HG02852 (cell line): Measurements from ENCODE around the gene E2F1.
"Not testable (repeated sequence)": the region's sequence is repeated elsewhere in the genome, so short reads cannot be mapped to it uniquely, and the experiment has no call there.

Experiments
- ATAC-seq: cut with Tn5 transposase; IDR thresholded peaks from one replicate; pipeline ENCODE4 v1.9.1; 2021; ENCODE audit warnings: mild to moderate bottlenecking, moderate library complexity; ENCODE audit not compliant: unreplicated experiment

E2F1 gene

DNA sequence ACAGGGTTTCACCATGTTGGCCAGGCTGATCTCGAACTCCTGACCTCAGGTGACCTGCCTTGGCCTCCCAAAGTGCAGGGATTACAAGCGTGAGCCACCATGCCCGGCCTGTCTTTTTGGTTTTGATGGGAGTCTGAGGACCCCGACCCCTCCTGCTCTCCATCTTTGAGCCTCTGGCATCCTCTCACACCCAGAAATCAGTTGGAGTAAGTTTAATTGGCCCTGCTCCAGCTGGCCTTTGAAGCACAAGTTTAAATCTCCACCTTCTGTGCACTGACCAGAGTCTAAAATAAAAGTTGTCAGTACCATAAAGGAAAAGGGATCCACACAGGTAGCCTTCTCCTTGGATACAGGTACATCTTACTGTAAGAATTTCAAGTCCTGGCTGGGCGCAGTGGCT is 40.0 kb downstream of the E2F1 start:
- ATAC-seq = no peak

GRCh38 chr20:33645396-33645795 is 40.8 kb downstream of the E2F1 start:
- ATAC-seq = no peak

DNA sequence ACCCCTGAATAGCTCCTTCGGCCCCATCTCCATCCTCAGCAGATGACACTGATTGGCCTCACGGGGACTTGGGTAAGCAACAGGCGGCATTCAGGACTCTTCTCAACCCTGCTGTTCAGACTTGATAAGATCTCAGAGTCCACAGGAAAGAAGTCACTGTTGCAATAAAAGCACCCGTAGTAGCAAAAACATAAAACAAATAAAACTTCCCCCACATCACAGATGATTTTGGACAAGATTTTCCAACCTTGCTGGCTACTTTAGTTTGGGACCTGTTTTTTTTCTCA is 41.2 kb downstream of the E2F1 start:
- ATAC-seq = no peak

- ATAC-seq = no peak
Observed at GRCh38 chr20:33644313-33645071, 41.7 kb downstream of the E2F1 start.

DNA sequence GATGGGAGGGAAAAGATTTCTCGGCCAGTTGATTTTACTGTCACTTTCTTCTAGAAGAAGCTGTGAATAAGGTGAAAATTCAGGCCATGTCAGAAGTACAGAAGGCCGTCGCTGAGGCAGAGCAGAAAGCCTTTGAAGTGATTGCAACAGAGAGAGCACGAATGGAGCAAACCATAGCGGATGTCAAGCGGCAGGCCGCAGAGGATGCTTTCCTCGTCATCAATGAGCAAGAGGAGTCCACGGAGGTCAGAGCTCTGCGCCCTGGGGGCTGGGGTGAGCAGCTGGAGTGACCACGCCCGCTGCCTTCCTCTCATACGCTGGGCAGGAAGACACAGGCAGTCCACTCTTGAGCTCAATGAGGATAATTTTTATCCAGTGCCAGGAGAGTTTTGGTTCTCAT is 45.9 kb downstream of the E2F1 start:
- ATAC-seq = no peak

DNA sequence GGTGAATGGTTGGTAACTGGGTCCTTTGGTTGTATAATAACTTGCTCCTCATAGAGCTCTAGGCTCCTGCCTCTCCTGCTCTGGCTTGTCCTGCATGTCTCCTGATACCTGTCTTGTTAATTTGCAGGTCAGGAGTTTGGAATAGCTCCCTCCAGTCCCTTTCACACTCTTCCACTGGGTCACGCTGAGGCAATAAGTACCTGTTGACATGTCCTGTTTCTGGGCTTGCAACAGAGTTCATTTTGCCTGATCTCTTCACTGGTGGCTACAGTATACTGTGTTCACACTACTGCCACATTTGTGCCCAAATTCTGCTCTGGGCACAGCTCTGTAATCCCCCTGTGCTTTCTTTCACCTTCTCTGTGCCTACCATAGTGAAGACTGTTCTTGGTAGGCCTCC is 49.4 kb downstream of the E2F1 start:
- no peak for ATAC-seq

DNA sequence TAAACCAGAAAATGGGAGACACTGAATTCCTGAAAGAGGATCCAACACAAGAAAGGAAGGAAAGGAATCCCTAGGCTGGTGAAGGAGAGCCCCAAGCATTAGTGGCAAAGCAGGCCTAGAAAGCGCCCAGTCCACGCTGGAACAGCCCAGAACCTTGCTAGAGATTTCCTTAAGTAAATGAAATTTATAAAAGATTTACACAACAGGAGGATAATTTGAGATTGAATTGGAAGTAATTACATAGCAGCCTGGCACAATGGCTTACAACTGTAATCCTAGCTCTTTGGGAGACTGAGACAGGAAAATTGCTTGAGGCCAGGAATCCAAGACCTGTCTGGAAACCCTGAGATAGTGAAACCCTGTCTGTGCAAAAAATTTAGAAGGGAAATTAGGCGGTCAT is 50.8 kb downstream of the E2F1 start:
- ATAC-seq = no peak

- not testable (repeated sequence) for ATAC-seq
Observed at GRCh38 chr20:33631910-33632309, 54.3 kb downstream of the E2F1 start.

- ATAC-seq = no peak
Observed at GRCh38 chr20:33630507-33630906, 55.7 kb downstream of the E2F1 start.

GRCh38 chr20:33629979-33630378 is 56.2 kb downstream of the E2F1 start:
- ATAC-seq = no peak

DNA sequence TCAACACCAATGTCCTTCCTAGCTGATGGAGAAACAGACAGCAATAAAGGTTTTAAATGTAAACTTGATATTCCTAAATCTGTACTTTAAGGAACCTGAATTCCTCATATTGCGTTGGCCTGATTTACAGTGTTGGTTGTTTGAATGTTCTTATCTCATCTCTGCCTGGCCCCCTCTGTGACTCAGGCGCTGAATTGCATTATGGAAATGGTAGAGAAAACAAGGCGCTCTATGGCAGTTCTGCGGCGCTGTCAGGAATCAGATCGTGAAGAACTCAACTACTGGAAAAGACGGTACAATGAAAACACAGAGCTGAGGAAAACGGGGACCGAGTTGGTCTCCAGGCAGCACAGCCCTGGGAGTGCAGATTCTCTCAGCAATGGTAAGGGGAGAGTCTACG is 56.7 kb downstream of the E2F1 start:
- no peak for ATAC-seq

- no peak for ATAC-seq
Observed at GRCh38 chr20:33627577-33628216, 58.5 kb downstream of the E2F1 start.

DNA sequence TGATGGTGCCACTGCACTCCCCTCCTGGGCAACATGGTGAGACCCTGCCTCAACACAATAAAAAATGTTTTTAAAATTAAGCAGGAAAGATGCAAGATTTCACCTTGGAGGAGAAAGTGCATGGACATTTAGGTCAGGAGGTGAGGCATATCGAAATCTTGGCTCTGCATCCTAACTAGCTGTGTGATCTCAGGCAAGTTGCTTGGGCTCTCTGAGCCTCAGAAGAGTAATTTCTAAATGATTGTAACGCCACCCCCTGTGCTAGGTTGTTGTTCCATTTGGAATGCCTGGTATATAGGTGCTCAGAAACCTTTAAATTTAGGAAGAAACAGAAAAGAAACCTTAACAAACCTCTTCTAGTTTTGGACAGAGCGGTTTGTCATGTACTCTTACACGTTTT is 60.0 kb downstream of the E2F1 start:
- ATAC-seq = no peak
